NK-92 treated with Interleukin-12 subunit alpha and Interleukin-12 subunit beta, amount 100 ng/mL, for 24 hours (cell line): ENCODE results near the gene KRTAP10-3.

Experiments
- DNase-seq: peaks from one replicate; lab custom pipeline; 2025; lab: John Stamatoyannopoulos, UW

Gene KRTAP10-3

DNA sequence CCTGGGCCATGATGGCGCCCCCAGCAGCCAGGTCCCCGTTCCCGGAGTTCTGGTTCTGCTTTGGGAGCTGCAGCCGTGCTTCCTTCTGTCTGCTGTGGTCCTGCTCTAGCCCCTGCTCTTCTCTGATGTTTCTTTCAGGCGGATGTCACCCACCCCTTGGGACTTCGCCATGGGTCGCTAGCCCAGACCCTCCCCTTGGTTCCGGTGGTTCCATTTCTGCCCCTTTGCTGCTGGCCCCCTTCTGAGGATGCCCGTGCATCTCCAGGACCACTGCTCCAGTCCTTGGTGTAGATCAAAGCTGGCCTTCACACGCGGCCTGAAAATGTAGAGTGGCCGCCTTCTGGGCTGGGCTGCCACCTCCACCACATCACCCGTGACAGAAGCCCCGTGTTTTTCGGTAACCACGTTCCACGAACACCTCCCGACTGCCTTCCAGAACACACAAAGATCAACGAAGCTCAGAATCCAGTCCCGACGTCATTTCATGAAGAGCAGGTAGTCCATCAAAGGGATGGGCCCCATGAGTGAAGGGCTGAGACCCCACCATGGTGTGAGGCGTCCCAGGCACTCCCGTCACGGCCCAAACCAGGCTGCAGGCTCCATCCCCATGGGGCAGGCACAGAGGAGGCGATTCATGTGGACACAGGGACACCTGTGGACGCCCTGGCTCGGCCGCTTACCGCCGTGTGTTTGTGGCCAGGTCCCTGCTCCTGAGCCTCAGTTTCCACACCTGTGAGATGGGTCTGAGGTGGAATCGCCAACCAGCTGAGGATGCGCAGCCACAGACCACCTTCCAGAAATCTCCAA lies 43.0 kb downstream of the KRTAP10-3 start:
- no peak for DNase-seq

DNA sequence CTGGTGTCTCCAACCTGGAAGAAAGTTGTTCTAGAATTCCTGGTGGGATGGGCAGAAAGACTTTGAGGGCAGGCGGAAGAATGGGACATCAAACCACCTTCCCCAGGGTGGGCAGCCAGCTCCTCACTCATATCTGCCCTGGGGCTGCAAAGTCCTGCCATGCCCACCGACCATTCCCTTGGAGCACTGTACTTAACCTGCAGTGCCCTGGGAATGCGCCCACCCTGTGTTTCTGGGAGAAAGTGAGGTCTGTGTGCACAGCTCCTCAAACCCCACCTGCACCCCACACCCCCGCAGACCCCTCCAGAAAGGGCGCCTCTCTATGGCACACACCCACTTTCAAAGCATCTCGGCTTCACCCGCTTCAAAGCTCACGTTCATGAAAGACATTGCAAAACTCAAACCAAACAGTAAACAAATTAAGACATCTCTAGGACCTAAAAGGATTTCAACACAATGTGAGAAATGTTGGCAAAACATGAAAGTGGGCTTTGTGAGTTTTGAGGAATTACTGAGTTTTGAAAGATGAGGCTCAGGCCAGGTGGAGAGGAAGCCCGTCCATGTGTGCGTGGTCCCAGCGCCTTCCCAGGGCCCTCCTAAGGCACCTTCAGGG lies 43.7 kb downstream of the KRTAP10-3 start:
- DNase-seq = no peak

DNA sequence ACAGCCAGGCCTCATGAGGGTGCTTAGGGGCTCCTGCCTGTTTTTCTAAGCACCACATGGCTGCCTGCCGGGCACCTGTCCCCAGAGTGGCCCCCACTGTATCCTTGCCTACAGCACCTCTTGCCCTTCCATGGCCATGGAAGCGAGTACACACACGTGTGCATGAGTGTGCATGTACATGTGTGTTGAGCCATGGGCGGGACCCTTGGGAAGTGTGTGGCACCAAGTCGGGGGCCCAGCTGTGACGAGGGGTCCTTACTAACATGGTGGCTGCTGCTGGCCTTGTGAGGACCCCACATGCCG lies 44.4 kb downstream of the KRTAP10-3 start:
- no peak for DNase-seq

DNA sequence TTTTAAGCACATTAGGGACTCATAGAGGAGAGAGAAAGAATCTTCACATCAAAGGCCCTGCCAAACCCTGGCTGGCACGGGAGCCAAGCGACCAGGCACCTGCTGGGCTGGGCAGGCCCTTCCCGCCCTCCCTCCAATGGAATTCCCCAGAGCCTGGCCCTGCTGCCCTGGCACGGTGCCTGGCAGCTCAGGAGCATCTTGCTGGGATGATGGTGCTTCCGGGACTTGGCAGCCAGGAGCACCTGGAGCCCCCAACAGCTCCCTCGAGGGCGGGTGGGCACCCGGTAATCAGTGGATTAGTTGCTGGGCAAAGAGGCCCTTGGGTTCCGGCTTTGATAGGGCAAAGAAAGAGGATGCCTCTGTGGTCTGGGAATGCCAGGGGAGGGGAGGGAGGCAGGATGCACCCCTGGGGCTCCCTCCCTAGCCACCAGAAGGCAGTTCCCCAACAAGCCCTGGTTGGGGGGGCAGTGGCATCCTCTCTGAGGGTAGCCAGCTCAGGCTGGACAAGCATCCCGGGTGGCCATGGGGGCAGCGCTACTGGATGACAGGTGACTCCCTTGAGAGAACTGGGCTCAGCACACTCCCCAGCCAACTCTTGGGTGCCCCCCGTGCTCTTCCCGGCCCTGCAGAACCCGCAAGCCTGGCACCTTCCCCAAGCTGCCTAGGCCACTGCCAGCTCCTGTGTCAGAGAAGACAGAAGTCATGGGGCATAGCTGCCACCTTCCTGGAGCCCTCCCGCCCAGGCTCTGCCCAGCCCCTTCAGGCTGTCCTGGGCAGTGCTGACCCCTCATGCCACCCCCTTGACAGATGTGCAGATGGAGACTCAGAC lies 45.0 kb downstream of the KRTAP10-3 start:
- no peak for DNase-seq

DNA sequence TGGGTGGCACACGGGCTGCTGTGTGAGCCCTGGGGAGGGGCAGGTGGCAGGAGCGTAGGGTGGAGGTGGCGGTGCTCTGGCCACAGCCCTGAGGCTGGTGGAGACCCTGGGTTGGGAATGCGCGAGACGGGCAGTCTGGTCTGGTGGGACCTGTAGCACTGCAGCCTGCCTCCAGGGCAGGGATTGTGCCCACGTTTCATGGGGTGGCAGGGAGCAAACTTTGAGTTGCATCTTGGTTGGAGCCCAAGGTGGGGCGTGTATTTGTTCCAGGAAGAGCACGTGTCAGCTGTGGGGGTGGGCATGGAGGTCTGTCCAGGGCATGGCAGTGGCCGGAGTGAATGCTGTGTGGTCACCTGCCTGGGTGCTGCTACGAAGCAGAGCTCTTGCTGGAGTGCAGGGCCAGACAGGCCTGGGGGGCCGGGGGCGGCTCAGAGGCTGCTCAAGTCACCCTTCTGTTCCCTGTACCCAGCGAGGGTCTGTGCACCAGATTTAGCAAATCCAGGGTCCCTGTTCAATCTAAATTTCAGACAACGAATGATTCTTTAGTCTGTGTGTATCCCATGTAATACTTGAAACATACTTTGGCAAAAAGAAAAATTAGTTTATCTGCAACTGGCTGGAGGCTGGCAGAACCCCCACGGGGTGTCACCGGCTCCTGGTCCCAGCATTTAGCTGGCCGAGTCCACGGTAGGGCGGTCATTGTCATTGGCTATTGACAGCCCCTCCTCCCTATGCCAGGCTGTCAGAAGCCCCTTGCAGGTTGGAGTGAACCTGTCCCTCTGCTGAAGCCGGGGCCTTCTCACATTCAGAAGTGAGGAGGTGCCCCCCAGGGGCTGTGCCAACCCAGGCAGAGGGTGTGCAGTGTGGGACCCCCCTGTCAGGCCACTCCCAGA lies 45.9 kb downstream of the KRTAP10-3 start:
- no peak for DNase-seq

DNA sequence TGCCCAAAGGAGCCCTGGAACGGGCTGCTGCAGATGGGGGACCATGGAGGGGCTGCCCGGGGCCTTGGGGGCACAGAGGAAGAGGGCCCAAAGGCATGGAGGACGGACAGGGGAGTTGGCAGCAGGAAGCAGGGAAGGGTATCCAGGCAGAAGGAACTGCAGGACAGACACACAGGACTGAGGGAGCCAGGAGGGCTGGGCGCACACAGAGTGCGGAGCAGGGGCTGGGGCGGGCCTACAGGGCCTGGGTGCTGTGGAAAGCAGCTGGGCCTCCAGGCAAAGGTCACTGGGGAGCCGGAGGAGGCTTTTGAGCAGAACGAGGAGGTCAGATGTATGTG lies 46.7 kb downstream of the KRTAP10-3 start:
- DNase-seq = no peak

DNA sequence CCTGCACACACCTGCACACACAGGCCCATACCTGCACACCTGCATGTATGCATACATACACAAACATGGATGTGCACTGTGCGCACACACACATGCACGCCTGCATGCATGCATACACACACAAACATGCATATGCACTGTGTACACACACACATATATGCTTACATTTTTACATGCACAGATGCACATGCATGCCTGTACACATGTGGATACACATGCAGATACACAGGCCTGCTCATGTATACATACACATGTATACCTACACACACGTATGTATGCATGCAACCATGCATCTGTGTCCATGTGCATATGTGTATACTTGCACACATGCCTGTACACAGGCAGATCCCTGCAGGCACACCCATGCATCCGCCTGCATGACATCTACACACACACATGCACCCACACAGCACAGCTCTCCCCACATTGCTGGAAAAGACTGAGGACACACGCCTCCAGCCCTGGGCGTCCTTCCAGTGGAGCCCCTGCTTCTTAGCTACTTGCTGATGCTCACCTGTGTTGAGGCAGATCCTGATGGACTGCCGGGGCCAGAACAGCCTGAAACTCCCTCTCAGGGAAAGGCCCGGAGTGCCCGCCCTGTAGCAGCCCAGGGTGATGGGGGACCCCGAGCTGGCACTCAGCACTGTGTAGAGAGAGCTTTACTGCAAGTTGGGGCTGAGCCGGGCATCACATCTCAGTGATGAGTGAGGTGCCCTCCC lies 47.2 kb downstream of the KRTAP10-3 start:
- DNase-seq = no peak

DNA sequence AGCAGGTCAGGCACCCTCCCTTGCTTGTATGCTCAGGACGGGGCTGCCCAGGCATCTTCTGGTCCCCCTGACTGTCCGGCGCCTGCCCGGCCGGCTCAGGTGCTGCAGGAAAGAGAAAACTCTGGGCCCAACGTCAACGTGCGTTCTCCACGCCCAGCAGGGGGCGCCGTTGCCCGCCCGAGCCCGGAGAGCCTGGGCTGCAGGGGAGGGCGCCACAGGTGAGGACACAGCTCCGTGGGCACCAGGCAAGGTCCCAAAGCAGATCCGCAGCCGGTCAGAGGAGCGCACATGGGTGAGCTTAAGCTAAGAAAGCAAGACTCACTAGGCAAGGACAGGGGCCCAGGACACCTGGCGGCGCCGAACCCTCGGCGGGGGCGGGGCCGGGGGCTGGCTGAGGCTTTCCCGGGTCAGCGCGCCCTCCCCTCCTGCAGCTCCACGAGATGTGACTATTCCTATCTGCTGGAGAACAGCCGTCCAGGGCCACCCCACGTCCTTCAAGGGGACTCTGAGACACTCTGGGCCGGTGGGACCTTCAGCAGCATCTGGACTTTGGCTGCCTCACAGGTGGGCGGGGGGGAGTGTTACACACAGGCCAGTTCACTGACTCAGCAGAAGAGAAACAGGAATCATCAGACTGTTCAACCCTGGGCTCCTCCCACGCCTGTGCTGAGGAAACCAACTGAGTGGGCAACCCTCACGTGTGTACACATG lies 47.9 kb downstream of the KRTAP10-3 start:
- DNase-seq = peak; percentile 19

DNA sequence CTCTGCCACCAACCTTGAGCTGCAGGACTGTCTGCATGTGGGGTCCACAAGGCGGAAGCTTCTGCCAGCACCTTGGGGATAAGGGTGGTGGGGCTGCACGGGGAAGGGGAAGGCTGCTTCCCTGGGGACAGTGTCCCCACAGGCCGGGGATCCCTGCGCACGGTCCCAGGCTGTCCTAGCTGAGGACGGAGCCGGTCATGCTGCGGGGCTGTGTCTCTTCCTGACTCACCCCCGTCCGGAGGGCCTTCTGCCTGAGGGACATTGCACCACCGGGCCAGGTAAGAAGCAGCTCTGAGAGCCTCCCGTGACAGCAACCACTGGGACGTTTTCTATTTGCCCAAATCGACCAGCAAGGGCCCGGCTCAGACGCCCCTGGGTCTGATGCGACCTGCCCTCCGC lies 48.5 kb downstream of the KRTAP10-3 start:
- no peak for DNase-seq

DNA sequence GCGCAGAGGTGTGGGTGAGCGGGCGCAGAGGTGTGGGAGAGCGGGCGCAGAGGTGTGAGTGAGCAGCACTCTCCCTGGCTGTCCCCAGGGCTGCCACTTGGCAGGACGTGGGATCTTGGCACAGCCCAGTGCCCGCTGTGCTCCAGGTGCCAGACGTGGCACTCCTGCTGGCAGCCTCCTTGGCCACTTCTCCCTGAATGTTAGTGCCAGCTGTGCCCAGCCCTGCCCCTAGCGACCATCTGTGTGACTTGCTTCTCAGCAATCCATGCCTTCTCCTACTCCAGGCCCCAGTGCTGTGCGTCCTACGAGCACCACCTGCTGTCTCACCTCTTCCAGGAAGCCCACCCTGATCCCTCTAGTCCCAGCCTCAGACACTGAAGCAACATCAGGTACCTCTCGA lies 49.1 kb downstream of the KRTAP10-3 start:
- DNase-seq = no peak

DNA sequence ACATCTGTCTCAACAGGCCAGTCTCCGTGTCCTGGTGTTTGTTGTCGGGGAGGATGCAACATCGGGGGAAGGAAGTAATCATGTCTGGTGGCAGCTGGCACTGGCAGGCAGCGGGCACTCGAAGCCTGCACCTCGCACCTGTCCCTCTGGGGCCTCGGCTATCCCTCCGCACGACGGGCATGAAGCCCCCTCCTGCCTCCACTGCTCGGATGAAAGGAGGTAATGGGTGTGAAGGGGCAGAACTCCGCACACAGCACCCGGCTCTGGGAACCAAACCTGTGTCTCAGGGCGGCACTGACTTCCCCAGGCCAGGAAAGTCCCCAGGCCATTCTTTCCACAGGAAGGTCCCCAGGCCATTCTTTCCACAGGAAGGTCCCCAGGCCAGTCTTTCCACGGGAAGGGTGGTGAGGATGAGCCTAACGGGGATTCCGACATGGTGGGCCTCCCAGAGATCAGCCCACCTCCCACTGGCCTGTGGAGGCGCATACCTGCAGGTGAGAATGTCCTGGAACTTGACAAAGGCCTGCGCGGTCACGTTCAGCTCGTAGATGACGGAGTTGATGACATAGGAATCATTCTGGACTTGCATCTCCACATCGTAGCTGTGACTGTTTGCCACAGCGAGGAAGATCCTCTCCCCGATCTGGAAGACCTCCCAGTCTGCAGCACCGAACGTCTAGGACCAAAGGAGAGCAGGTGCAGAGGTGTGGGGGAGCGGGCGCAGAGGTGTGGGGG lies 49.7 kb downstream of the KRTAP10-3 start:
- DNase-seq = no peak

DNA sequence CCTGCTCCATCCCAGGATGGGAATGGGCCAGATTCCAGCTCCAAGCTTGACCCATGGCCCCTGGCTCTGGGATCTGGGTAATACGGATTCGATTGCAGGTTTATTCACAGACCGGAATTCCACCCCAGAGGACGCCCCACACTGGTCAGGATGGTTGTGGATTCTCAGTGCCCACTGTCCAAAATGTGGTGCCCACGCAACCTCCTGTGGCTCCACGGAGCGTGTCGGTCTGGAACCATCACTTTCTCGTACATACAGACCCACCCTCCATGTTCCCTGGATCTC lies 50.2 kb downstream of the KRTAP10-3 start:
- no peak for DNase-seq
